Peyer's patch (tissue), 4 donors: ENCODE data around the gene RAB25.

ENCODE experiments used
- CTCF ChIP-seq, 6 experiments: fragments of 450-650 bp in 4 of 6; fragments of 200-600 bp in 2 of 6; sonication (generic) in 1 of 6; IDR thresholded peaks; one replicate each; pipeline ENCODE4 v1.5.1; 2017 to 2019; ENCODE audit warnings: antibody characterized with exemption in 6 of 6, mild to moderate bottlenecking in 3 of 6, moderate library complexity in 1 of 6
- POLR2A ChIP-seq, 2 donors: fragments of 450-650 bp; IDR thresholded peaks; one replicate each; pipeline ENCODE4 v1.5.1; 2017; ENCODE audit warnings: antibody characterized with exemption in 2 of 2, mild to moderate bottlenecking in 2 of 2, moderate library complexity in 2 of 2

GRCh38 chr1:156119503-156120209, 58.7 kb downstream of the RAB25 start:
- TF ChIP-seq CTCF (IDR thresholded peaks at IDR 0.05) (peak in 2 of 6 experiments; percentile 1 to 6), POLR2A (IDR thresholded peaks at IDR 0.05) (no peak)
